Tibial nerve (tissue), 4 donors: ENCODE data around the gene F7.
A peak's percentile ranks its signal among the peaks of the same experiment; 100 is the strongest.

Source experiments
- CTCF ChIP-seq, 5 experiments: fragments of 200-600 bp in 3 of 5; fragments of 450-650 bp in 2 of 5; sonication (generic) in 3 of 5; IDR thresholded peaks; one replicate each; pipeline ENCODE4 v1.5.1; 2016 to 2019; ENCODE audit warnings: antibody characterized with exemption in 5 of 5, mild to moderate bottlenecking in 3 of 5, moderate library complexity in 2 of 5
- EP300 ChIP-seq, 2 donors: sonication (generic); formaldehyde crosslinking; IDR thresholded peaks; one replicate each; pipeline ENCODE4 v1.6.1; 2017; ENCODE audit warnings: antibody characterized with exemption in 2 of 2, mild to moderate bottlenecking in 1 of 2
- POLR2A ChIP-seq, 2 donors: fragments of 450-650 bp; IDR thresholded peaks; one replicate each; pipeline ENCODE4 v1.6.1; 2017; ENCODE audit warnings: antibody characterized with exemption in 2 of 2, mild to moderate bottlenecking in 2 of 2, moderate library complexity in 2 of 2

- no peak for TF ChIP-seq CTCF (IDR thresholded peaks at IDR 0.05)
- TF ChIP-seq POLR2A (IDR thresholded peaks at IDR 0.05): peak in 1 of 2 donors; percentile 59
- peak in 1 of 2 donors; percentile 93 for TF ChIP-seq EP300 (IDR thresholded peaks at IDR 0.05)
Observed at GRCh38 chr13:113153810-113154748, 48.5 kb downstream of the F7 start.
